Hypothalamus (tissue), 51 donors: Measurements from ENCODE around the gene SERPIND1.

Experiments used
- DNase-seq, 51 donors: peaks; one replicate each; lab custom pipeline; 2025; lab: John Stamatoyannopoulos, UW

The SERPIND1 gene

DNA sequence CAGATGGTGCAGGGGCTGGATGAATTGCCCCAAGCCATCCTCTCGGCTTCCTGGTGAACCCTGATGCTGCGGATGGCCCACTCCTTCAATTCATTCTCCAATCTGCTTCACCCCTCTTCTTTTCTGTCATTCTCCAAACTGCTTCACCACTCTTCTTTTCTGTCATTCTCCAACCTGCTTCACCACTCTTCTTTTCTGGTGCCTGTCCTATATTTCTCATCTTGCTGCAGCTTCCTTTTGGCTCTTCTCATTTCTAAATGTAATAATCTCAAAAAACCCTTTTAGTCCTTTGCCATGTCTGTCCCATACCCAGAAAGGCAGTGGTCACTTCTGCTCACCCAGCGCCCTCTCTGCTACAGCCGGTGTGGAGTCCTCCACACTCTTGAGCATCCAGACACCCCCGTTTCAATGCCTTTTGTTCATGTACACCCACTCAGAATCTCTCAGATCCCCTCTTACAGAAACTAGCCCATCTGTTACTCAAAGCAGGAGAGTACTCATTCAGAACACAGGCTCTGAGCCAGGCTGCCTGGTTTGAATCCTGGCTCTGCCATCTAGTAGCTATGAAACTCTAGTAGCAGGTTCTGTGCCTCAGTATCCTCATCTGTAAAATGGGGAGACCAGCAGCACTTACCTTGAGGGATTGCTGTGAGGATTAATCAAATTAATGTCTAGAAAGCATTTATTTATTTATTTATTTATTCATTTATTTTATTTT is 14.9 kb downstream of the SERPIND1 start:
- DNase-seq: no peak

- no peak for DNase-seq
Observed at GRCh38 chr22:20792221-20792965, 18.5 kb downstream of the SERPIND1 start.

GRCh38 chr22:20792966-20793728 is 19.2 kb downstream of the SERPIND1 start:
- DNase-seq: peak in 1 of 51 donors; percentile 5

- no peak for DNase-seq
Observed at GRCh38 chr22:20793748-20794649, 20.1 kb downstream of the SERPIND1 start.

DNA sequence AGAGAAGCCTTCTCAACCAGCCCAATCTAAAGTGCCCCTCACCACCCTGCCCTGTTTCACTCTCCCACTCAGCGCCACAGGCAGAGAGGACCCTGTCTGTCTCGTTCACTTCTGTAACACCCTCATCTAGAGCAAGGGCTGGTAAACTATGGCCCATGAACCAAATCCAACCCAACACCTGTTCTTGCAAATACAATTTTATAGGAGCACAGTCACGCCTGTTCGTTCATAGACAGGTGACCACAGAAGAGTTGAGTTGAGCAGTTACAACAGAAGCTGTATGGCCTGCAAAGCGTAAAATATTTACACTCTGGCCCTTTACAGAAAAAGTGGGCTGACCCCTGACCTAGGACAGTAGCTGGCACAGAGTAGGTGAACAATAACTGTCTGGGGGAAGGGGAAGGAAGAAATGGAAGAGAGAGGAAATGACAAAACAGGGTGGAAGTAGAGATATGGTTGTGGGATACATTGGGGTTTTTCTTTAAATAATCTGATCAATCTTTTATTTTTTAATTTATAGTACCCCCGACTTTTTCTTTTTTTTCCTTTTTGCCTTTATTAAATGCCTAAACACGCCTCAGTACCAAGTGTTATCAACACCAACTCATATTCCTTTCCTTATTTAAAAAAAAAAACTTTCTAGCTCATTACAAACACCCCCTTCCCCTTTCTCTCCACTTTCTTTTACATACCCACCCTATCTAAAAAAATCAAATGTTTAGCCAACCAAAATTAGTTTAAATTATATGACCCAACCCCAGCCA is 20.9 kb downstream of the SERPIND1 start:
- no peak for DNase-seq

- no peak for DNase-seq
Observed at GRCh38 chr22:20796731-20797130, 22.8 kb downstream of the SERPIND1 start.

DNA sequence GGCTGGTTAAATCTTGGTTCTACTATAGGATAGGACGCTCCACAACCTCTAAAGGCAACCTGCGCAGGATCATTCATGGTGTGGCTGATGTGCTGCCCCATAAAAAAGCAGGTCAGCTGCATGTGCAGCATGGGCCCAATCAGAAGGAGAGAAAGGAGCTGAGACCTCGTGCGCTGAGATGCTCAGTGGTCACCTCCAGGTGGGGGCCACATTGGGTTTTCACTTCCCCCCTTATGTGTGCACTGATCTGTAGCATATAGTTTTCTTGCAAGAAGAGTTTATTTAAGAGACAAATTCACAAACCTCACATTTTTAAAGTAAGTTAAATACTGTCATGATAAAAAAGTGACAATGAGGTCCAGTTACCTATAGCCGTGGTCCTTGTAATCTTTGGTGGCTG is 24.3 kb downstream of the SERPIND1 start:
- DNase-seq: no peak

- no peak for DNase-seq
Observed at GRCh38 chr22:20798974-20799373, 25.1 kb downstream of the SERPIND1 start.

- DNase-seq: no peak
Observed at GRCh38 chr22:20799449-20799848, 25.5 kb downstream of the SERPIND1 start.

GRCh38 chr22:20802452-20802851 is 28.5 kb downstream of the SERPIND1 start:
- no peak for DNase-seq

DNA sequence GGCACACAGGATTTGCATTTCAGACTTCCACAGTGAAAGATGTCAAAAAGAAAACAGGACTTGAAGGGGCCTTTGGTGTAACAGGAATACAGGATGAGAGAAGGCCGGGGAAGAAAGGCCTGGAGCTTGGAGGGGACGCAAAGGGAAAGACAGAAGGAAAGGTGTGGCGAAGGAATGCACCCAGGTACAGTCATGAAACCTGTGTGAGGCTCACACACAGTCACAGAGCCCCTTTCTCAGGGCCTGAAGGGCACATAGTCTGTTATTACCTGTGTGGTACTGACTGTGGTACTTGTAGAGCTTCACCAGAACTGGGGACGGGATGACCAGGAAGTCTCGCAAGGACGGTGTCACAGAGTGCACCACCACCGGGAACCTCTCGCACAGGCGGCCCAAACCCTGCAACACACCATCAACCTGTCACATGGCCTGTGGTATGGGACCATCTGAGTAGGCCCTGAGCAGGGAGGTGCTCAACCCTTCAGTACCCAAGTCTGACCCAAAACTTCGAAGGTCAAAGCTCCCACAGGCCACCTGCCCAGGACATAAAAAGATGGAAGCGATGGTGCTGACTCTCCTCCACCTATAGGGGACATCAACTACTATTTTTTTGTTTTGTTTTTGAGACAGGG is 29.1 kb downstream of the SERPIND1 start:
- no peak for DNase-seq

GRCh38 chr22:20803696-20804324 is 29.9 kb downstream of the SERPIND1 start:
- DNase-seq: peak in 5 of 51 donors; percentile 6 to 30 (median 14)

GRCh38 chr22:20804650-20805049 is 30.7 kb downstream of the SERPIND1 start:
- no peak for DNase-seq

GRCh38 chr22:20805972-20806471 is 32.1 kb downstream of the SERPIND1 start:
- no peak for DNase-seq

DNA sequence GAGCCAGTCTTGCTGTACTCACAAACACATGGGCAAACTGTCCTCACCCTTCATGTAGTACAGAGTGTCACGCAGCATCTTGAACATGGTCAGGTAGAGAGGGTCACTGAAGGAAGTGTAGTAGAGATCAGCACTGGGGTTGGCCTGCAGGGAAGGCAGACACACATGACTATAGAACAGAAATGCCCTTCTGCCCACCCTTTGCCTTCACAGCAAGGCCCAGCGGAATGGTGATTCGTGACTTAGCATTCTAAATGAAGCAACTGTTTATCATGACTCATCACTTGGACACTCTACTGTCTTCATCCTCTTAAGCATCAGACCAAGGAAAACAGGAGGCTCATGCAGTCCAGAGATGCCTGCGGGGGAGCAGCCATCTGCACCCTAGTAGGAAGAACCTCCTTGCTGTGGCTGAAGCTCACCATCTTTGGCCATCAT is 33.4 kb downstream of the SERPIND1 start:
- peak in 3 of 51 donors; percentile 6 to 58 (median 7) for DNase-seq

DNA sequence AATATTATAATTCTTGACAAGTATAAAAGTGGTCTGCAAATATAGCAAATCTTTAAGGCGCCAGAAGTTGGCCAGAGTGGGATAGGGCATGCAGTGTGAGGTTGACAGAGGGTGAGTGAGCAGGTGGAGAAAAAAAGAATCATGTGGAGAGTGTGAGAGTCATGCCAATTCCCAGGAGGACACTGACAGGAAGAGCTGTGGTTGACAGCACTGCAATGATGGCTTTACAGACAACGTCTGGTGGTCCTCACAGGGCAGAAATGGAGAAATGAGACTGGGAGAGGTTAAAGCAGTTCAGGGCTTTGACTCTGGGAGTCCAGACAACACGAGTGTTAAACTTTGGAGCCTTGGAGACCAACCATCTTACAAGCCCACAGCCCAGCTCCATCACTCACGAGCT is 34.9 kb downstream of the SERPIND1 start:
- DNase-seq: no peak

DNA sequence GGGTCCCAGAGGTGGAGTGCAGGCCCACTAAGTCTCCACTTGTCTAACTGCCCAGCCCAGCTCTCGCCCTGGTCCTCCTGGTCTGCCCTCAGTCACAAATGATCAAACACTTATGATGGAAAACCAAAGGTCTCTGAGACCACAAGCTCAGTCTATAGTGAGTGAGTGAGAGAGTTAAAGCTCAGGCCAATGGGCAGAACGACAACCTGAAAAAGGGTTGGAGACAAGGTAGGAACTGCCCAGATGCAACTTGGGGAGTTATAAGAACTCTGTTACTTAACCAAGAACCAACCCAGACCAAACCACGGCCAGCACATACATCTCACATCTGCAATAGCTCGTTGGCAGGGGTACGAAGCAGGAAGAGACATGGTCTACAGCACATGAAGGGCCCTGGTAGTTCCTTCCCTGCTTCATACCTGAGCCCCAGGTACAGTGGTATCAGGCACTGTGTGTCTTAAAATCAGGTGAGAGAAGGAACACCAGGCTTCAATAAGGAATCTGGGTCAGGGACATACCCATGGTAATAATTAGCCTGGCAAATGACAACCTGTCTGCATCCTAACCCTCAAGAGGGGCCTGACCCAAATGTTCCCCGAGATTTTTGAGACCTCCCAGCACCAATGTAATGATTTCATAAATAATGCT is 35.7 kb downstream of the SERPIND1 start:
- DNase-seq: no peak

GRCh38 chr22:20810645-20811044 is 36.7 kb downstream of the SERPIND1 start:
- no peak for DNase-seq
